DMS153 treated with DMSO at 0.1 percent for 48 hours (cell line): ENCODE measurements around the gene LRBA.

ENCODE experiments used
- DNase-seq: peaks from one replicate; lab custom pipeline; 2025; ENCODE audit not compliant: unreplicated experiment; lab: John Stamatoyannopoulos, UW

Gene LRBA

DNA sequence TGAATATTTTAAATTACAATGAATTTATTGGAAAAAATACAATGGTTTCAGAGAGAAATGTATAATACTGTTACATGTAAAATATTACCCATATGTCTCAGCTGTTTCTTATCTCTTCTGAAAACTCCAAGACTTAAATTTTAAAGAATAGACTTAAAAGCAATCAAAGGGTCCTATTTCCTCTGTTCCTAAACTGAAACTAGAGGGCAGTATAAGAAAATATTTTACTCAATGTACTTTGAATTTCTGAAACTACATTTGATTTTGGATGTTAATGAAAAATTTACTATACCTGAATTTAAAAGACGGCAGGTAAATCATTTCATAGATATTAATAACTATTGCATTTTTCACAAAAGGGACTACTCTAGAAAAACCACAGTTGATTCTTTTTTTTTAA lies 200.2 kb downstream of the LRBA start:
- DNase-seq, result no peak

DNA sequence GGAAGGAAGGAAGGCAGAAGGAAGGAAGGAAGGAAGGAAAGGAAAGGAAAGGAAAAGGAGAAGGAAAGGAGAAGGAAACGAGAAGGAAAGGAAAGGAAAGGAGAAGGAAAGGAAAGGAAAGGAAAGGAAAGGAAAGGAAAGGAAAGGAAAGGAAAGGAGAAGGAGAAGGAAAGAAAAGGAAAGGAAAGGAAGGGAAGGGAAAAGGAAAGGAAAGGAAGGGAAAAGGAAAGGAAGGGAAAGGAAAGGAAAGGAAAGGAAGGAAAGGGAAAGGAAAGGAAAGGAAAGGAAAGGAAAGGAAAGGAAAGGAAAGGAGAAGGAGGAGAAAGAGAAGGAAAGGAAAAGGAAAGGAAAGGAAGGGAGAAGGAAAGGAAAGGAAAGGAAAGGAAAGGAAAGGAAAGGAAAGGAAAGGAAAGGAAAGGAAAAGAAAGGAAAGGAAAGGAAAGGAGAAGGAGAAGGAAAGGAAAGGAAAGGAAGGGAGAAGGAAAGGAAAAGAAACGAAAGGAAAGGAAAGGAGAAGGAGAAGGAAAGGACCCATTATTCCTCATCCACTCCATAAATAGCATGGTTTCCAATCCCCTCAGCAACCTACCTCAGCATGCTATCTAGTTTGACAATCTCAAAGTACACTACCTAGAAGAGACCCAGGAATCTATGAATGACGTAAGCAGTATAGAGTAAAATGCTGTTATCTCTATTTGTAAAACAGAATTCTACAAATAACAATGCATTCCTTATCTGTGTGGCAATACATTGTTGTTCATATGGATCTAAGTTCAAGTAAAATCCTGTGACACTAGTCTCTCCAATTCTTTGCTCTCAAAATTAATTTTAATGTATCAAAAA lies 209.7 kb downstream of the LRBA start:
- no peak for DNase-seq

DNA sequence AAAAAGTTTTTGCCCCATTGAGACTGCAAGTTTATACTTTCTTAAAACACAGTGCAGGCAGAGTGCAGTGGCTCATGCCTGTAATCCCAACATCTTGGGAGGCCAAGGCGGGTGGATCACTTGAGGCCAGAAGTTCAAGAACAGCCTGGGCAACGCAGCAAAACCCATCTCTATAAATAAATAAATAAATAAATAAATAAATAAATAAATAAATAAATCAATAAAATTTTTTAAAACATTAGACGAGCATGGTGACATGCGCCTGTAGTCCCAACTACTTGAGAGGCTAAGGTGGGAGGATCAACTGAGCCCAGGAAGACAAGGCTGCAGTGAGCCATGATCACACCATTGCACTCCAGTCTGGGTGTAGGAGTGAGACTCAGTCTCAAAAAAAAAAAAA lies 213.3 kb downstream of the LRBA start:
- no peak for DNase-seq

DNA sequence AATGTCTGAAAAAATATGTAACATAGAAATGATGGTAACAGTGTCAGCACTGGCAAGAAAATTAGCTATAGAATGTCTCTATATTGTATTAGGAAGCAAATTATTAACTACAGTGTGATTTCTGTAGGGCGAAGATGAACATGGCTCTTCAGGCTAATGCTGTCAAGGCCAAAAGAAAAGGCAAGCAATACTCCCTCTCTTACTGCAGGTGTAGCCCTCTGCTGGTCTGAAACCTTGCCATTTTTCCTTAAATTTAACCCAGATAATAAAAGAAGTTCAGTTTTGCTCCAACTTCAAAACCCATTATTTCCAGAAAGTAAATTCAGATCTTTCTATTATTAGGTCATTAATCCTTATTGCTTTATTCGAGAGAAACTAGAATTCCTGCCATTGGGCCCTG lies 215.9 kb downstream of the LRBA start:
- no peak for DNase-seq

DNA sequence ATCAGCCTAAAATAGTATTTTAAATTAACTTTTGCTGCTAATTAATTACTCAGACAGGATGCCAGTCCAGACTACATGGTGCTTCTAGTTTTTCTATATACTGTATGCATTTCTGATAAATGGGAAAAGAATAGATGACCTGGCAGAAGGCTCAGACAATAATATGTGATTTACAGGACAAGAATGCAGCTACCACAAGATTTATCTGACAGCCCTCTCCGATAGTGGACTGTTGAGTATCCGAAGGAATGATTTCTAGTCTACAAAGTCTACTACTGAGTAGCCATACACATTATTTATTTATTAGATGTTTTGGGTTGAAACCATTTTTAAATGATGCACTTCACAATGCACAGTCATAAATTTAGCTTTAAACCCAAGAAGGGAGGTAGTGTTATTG lies 220.4 kb downstream of the LRBA start:
- no peak for DNase-seq

DNA sequence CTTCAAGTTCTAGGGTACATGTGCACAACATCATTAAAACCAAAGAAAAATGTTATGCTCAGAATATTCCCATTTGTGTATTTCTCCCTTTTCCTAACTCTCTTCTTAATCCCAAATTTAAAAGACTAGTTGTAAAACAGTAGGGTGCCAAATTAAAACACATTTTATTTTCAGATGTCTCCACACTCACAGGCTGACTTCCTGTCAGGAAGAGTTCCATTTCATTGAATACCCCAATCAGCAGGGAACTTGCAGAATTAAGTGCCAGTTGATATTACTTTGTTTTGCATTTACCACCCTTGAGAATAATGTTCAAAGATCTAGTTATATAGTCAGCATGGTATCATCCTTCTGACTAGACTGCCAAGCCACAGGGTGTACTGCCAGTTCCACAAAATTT lies 225.2 kb downstream of the LRBA start:
- DNase-seq, result no peak

DNA sequence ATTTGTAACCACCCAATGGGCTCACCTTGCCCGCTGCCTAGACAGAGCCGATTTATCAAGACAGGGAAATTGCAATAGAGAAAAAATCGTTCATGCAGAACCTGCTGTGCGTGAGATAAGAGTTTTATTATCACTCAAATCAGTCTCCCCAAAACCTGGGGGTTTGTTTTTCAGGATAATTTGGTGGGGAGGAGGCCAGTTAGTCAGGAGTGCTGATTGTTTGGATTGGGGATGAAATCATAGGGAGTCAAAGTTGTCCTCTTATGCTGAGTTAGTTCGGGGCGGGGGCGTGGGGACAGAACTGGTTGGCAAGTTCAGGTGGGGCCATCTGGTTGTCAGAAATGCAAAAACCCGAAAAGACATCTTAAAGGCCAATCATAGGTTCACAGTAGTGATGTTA lies 230.1 kb downstream of the LRBA start:
- no peak for DNase-seq

DNA sequence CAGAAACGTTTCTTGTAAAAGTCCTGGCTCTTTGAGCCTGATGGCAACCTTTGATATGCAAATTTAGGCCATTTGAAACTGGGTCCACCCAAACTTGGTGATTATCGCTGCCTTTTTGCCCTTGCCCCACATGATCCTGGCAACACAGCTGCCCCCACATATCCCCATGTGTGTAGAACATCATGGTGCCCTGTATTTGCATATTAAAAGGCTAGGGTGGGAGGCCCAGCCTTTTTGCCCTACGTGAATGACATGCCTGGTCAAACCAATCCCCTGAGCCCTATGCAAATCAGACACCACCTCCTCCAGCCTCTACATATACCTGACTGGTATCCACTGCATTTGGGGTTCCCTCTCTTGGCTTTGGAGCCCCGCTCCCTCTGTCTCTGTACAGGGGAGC lies 230.8 kb downstream of the LRBA start:
- DNase-seq, result no peak

DNA sequence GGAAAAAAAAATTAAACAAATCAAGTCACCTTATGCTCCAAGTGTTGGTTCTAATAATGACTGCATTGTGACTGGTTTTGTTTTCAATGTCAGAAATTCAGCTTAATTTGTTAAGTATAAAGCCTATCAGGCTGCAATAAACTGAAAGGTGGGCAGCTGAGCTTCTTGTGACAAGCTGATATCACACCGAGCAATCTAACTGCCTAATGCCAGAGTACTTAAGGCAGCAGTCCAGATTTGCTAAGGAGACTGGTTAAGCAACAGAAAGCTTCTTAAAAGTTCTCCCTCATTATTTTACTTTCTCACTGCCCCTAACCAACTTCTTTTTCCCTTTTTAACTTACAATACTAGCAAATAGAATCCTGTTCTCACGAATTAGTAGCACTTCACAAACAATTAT lies 232.2 kb downstream of the LRBA start:
- no peak for DNase-seq

DNA sequence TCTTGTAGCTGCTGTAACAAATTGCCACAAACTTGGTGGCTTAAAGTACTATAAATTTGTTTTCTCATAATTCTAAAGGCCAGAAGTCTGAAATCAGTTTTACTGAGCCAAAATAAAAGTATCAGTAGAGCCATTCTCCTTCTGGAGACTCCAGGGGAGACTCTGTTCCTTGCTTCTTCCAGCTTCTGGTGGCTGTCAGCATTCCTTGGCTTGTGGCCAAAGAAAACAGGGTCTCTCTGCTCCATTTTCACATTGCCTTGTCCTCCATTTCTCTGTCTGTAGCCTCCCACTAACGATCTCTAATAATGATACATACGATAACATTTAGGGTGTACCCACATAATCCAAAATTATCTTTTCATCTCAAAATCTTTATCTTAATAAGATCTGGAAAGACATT lies 232.8 kb downstream of the LRBA start:
- no peak for DNase-seq

DNA sequence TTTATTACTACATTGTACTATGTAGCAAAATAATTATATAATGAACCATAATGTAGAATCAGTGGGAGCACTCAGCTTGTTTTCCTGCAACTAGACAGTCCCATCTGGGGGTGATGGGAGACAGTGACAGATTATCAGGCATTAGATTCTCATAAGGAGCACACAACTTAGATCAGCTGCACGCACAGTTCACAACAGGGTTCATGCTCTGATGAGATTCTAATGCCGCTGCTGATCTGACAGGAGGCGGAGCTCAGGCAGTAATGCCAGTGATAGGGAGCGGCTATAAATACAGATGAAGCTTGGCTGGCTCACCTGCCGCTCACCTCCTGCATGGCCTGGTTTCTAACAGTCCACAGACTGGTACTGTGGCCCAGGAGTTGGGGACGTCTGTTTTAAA lies 233.9 kb downstream of the LRBA start:
- DNase-seq, result no peak

DNA sequence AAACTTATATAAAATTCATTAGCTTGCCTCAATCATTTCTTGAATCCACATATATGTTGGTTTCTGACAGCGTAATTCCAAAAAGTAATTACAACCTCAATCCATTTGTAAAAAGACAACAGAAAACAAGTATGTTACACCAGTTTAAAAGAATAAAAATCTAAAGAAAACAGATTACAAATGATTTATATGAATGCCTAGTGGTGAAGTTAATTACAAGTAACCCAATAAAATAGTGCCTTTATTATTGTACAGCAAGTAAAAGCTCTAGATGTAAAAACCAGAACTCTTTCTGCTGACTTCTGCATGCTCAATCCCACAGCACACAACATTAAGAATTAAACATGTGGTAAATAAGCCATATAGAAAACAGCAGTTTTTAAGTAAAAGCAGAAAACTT lies 235.4 kb downstream of the LRBA start:
- DNase-seq, result no peak

DNA sequence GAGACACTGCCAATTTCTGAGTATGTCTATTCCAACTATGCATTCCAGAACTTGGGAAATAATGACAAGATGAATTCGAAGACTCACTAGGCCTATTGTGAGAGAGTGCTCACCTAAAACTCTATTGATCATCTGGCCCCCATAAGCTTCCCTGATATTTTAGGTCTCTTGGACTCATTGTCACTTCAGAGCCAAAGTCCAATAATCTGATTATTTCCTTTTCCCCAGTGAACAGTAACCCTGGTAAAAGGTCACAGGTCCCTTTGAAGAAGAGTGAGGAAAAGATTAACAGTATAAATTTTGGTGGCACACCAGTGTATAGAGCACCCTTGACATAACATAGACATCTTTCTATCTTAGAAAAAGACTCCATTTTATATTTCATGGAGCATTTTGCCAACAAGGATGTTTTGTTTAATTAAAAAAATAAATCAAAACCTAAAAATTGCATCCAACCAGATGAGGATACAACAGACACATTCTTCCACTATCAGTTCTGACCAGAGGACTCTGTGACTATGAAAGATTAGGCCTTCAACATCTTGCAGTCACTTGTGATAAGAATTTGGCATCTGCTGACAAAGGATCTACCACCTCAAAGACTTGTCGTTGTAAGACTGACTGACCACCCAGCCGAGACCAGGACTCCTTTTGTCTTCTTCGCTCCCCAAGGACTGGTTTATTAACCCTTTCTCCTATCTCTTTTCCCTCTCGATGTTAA lies 241.2 kb downstream of the LRBA start:
- no peak for DNase-seq

DNA sequence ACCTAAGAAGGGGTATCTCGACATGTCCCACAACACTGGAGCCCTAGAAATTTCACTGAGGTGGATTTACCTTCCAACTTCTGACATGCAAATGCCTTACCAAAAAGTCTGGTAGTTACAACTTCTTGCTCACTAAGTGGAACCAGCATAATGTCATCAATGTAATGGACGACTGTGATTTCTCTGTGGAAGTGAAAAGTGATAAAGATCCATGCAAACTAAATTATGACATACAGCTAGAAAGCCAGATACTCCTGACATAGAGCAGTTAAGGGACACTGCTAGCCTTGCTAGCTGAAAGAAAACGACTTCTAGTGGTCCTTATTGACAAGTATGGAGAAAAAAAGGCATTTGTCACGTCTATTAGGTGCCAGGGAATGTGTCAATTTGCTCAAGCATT lies 242.1 kb downstream of the LRBA start:
- DNase-seq, result no peak

DNA sequence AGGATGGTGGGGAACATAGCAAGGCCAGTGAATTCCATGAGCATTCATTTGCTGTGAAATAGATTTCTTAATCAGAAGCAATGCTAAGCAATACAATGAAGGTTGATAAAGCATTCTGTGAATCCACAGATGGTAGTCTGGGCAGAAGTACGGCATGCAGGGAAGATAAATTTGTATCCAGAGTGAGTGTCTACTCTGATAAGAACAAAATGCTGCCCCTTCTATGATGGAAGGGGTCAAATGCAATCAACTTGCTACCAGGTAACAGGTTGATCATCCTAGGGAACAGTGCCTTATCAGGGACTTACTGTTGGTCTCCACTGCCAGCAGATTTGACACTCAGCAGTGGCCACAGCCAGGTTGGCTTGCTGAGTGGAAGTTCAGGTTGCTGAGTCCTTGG lies 243.7 kb downstream of the LRBA start:
- DNase-seq, result no peak

DNA sequence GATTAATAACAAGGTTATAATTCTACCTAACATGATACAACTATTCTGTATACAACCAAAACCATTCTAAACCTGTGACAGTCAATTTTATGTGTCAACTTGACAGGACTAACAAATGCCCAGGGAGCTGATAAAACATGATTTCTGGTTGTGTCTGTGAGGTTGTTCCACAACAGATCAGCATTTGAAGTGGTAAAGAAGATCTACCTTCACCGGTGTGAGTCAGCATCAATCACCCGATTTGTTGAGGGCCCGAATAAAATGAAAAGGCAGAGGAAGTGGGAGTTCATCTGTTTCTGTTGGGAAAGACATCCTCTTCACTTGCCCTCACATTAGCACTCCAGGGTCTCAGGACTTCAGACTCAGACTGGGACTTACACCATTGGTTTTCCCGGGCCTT lies 245.2 kb downstream of the LRBA start:
- no peak for DNase-seq

DNA sequence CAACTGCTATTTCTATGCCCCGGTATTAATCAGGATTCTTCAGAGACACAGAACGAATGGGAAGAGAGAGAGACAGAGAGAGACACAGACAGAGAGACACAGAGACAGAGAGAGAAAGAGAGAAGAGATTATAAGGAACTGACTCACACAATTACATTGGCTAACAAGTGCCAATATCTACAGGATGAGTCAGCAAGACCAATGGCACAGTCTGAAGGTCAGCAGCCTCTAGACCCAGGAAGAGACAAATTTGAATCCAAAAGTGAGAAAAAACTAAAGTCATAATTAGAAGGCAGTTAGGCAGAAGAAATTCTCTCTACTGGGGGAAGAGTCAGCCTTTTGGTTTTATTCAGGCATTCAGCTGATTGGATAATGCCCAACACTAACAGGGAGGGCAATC lies 245.8 kb downstream of the LRBA start:
- DNase-seq, result no peak

DNA sequence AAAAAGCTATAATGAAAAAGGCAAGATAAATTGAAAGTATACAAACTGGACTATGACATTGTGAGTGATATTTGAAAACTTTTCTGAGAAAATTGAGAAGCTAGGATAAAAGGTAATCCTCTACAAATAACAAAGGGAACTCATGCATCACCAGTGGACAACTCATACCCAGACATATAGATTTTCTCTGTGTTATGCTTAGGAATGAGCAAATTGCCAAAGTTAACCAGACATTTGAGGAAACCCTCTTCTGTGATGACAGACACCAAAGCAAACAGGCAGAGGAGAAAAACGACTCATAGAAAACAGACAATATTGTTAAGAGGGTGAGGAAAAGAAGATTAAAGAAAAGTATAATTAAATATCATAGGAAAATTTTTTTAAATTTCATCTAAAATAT lies 246.6 kb downstream of the LRBA start:
- DNase-seq, result no peak

DNA sequence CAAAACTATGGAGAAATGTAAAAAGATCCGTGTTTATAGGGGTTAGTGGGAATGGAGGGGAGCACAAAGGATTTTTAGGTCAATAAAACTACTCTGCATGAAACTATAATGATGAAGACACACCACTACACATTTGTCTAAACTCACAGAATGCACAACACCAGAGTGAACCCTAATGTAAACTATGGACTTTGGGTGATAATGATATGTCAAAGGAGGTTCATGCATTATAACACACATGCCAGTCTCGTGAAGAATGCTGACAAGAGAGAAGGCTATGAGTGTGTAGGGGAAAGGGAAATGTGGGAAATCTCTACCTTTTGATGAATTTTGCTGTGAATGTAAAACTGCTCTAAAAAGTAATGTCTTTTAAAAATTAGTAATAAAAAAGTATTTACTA lies 249.9 kb downstream of the LRBA start:
- no peak for DNase-seq

DNA sequence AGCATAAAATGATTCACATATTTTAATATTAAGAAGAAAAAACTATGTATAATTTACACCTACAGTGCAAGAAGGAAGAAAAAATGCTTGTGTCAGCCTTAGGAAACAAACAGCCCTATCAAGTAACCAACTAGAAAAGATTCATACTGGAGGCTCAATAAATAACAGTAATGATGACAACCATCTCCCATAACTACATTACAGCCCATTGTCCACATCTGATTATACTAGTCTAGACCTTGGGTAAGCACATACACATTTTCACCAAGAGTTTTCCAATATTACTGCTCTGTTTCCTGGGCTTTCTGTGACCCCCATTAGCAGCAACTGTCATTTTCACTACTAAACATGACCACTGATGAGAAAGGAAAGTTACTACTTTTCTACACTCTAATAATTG lies 263.4 kb downstream of the LRBA start:
- no peak for DNase-seq

DNA sequence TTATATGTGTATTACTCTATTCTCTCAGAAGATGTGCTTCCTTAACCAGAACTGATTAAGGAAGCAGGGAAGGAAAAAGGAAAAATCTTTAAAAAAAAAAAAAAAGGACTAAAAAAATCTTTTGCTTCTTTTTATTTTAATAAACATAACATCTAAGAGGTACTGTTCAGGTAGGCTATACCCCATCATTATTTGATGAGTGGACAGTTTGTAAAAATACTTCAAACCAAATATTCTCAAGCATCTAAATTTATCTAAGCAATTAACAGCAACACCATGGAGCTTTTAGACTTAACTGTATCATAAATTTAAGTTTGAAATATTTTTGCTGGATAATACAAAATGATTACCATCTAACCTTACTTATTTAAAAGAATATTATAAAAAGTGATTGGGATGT lies 264.3 kb downstream of the LRBA start:
- DNase-seq, result no peak

DNA sequence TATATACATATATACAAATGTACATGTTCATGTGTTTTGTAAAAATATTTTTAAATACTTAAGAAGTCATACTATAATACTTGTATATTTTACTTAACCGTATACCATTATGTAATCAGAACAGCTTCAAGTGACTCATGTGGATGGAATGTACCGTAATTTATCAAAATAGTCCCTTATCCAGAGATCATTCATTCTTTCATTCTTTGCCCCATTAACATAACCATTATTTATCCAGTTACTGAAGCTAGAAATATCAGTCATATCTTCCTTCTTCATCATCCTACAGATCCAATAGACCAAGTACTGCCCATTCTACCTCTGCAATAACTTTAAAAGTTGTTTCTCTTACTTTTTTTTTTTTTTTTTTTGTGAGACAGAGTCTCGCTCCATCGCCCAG lies 268.9 kb downstream of the LRBA start:
- DNase-seq, result no peak

DNA sequence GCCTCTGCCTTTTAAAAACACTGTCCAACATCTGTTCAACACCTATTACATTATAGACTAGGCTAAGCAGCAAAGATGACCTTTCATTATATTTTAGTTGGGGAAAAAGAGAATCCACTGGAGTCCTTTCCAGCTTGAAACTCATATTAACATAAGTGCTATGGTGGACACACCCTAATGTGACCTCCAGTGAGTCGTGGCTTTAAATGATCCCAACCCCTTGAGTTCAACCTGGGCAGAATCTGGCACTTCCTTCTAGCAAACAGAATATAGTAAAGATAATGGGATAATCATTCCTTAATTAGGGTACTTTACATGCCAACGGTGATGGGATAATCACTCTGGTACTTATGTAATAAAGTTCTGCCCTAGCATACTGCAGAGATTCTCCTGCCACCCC lies 270.5 kb downstream of the LRBA start:
- no peak for DNase-seq
